Nephron (organoid): ENCODE results near the gene PGM3.

Experiments used
- H3K27ac Mint-ChIP-seq, 3 experiments: 2 replicates each; pipeline ENCODE4 v1.8.0; 2020; ENCODE audit warnings: mixed read lengths in 3 of 3, mild to moderate bottlenecking in 2 of 3, moderate library complexity in 1 of 3
- H3K27me3 Mint-ChIP-seq: 2 replicates; pipeline ENCODE4 v1.8.0; 2021; ENCODE audit warnings: low read depth, mild to moderate bottlenecking, moderate library complexity, mixed read lengths
- H3K36me3 Mint-ChIP-seq: 2 replicates; pipeline ENCODE4 v1.8.0; 2020; ENCODE audit warnings: low read depth, mixed read lengths
- H3K4me1 Mint-ChIP-seq: 2 replicates; pipeline ENCODE4 v1.8.0; 2020; ENCODE audit warnings: mixed read lengths
- H3K4me3 Mint-ChIP-seq, 3 experiments: 2 replicates each; pipeline ENCODE4 v1.8.0; 2020; ENCODE audit warnings: mild to moderate bottlenecking in 3 of 3, mixed read lengths in 3 of 3, moderate library complexity in 2 of 3
- H3K9me3 Mint-ChIP-seq: 2 replicates; pipeline ENCODE4 v1.8.0; 2020; ENCODE audit warnings: mixed read lengths
- TF ChIP-seq, protein P1 (sequence below), 3 experiments: fragments of 200-600 bp; sonication (generic); IDR thresholded peaks; one replicate each; pipeline ENCODE4 v1.5.0; 2021; ENCODE audit warnings: antibody characterized with exemption in 3 of 3; ENCODE audit not compliant: unreplicated experiment in 3 of 3

PGM3 gene

DNA sequence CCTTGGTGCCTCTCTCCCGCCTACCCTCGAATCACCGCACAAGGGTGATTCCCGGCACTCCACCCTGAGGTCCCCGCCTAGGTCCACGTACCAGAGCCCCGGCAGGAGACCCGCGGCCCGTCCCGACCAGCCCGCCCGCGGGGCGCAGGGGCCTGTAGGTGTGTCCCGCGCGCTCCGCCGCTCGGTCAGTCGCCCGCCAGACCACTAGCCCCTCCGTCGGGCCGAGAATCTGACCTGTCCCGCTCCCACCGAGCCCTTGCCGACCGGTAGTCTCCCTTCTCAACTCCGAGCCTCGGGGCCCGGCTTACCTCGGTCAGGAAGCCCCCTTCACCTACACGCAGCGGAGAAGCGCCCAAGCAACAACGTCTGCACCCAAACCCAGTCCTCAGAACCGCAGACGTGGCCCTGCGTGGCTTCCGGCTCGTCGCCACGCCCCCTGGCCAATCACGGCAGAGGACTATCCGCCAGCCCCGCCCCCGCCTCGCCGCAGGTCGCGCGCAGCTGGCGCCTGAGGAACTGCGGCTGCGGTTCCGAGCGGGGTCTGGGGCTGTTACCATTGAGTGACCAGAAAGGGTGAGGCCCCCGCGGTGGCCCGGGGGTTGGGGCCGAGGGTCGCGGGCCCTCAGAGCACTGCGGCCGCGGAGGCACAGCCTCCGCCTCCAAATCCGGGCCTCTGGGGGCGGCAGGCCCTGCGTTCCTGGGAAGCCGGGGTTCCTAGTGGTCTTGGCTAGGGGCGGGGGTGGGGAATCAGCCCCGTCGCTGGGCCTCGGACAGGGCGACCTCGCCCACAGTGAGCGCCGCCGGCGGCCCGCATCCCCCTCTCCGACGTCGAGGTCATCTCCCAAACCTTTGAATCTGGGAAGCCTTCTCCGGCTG, at the start of gene PGM3, which contains the start of gene RWDD2A:
PGM3 (minus strand) TSS at position 395 of the 876 bp plus-strand sequence. CDS start 2,253 bp downstream, outside the sequence.
RWDD2A (plus strand) TSS at position 487 of the 876 bp plus-strand sequence. CDS start 1,095 bp downstream, outside the sequence.
- no peaks in the 10 kb centered on the region for H3K9me3 Mint-ChIP-seq
- H3K4me1 Mint-ChIP-seq, result peaks cover 31% of the 10 kb centered on the region
- H3K27me3 Mint-ChIP-seq, result no peaks in the 10 kb centered on the region
- peak within 1 kb of the TSS; percentile 90 to 95 (median 95) for H3K27ac Mint-ChIP-seq
- H3K4me3 Mint-ChIP-seq, result peak within 1 kb of the TSS; percentile 94 to 100 (median 98)
- TF ChIP-seq, protein P1, sequence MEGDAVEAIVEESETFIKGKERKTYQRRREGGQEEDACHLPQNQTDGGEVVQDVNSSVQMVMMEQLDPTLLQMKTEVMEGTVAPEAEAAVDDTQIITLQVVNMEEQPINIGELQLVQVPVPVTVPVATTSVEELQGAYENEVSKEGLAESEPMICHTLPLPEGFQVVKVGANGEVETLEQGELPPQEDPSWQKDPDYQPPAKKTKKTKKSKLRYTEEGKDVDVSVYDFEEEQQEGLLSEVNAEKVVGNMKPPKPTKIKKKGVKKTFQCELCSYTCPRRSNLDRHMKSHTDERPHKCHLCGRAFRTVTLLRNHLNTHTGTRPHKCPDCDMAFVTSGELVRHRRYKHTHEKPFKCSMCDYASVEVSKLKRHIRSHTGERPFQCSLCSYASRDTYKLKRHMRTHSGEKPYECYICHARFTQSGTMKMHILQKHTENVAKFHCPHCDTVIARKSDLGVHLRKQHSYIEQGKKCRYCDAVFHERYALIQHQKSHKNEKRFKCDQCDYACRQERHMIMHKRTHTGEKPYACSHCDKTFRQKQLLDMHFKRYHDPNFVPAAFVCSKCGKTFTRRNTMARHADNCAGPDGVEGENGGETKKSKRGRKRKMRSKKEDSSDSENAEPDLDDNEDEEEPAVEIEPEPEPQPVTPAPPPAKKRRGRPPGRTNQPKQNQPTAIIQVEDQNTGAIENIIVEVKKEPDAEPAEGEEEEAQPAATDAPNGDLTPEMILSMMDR (IDR thresholded peaks at IDR 0.05; ENCODE audit: unreplicated experiment in 3 of 3), result no peak
- H3K36me3 Mint-ChIP-seq, result peaks cover 26% of the 10 kb centered on the region

DNA sequence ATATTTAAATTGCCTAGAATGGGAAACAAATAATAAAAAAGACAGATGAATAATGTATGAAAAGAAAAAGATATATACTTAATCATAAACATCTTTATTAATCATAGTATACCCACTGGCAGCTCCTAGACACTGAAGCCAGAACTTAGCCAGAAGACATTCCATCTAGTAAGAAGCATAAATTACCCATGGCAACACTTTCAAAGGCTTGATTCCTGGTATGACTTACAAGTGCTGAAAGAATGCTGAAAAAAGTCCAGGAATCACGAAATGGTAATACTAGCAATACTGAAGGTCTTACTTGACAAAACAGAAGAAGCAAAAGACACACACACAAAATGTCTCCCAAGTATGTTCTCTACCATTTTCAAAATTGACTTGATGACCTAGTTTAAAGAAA, 38.1 kb upstream of the PGM3 start:
- Mint-ChIP-seq H3K27me3 (no peaks in the 10 kb centered on the region), H3K27ac (no peak overlapping the region), H3K4me3 (no peak overlapping the region)

DNA sequence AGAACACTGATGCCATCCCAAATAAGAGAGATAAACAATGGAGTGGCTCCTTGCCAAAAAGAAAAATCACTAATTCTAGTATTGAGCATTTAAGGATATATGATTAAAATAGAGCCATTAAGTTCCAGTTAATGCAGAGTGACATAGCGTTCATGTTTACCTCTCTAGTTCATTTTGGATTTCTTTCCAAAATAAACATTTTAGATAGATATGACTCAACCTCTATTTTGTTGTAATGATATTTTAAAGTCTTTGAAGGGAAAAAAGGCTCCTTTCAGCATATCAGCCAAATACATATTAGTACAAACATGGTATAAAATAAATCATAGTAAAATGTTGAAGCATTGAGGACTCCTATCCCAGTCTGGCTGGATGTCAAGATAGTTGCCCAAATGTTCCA, 33.5 kb upstream of the PGM3 start:
- TF ChIP-seq, protein P1 (IDR thresholded peaks at IDR 0.05; ENCODE audit: unreplicated experiment in 3 of 3), result no peak
- Mint-ChIP-seq H3K27ac (peak overlapping the region in 1 of 3 experiments; percentile 5), H3K9me3 (no peaks in the 10 kb centered on the region), H3K4me1 (no peaks in the 10 kb centered on the region), H3K36me3 (no peaks in the 10 kb centered on the region), H3K27me3 (no peaks in the 10 kb centered on the region), H3K4me3 (no peak overlapping the region)

More for the DNA sequence above, 38.1 kb upstream of the PGM3 start:
- TF ChIP-seq, protein P1 (IDR thresholded peaks at IDR 0.05; ENCODE audit: unreplicated experiment in 3 of 3), result no peak
- Mint-ChIP-seq H3K36me3 (no peaks in the 10 kb centered on the region), H3K4me1 (no peaks in the 10 kb centered on the region), H3K9me3 (no peaks in the 10 kb centered on the region)

GRCh38 chr6:83221889-83222479, 28.9 kb upstream of the PGM3 start:
- Mint-ChIP-seq H3K4me1 (peaks cover 9% of the 10 kb centered on the region), H3K36me3 (no peaks in the 10 kb centered on the region), H3K4me3 (no peak overlapping the region), H3K27ac (no peak overlapping the region), H3K27me3 (peaks cover 3% of the 10 kb centered on the region), H3K9me3 (no peaks in the 10 kb centered on the region)
- TF ChIP-seq, protein P1 (IDR thresholded peaks at IDR 0.05; ENCODE audit: unreplicated experiment in 3 of 3), result peak; percentile 58 to 68 (median 65)

DNA sequence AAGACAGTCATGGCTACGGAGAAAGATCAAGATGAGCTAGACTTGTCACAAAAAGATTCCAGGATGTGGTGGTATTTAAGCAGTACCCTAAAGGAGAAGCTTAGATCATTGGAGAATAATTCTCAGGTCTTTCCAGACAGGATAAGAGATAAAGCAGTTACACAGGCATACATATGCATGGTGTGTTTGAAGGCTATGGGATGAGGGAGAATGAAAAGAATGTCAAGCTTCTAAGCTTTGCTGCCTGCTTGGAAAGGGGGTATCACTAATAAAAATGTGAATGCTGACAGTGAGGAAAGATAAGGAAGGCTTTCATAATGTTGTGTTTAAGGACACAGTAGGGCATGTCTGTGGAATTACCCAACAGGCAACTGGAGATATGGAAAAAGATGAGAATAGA, 28.2 kb upstream of the PGM3 start:
- H3K27me3 Mint-ChIP-seq, result peaks cover 3% of the 10 kb centered on the region
- TF ChIP-seq, protein P1 (IDR thresholded peaks at IDR 0.05; ENCODE audit: unreplicated experiment in 3 of 3), result no peak
- no peaks in the 10 kb centered on the region for H3K36me3 Mint-ChIP-seq
- H3K4me3 Mint-ChIP-seq, result no peak overlapping the region
- no peak overlapping the region for H3K27ac Mint-ChIP-seq
- H3K9me3 Mint-ChIP-seq, result no peaks in the 10 kb centered on the region
- H3K4me1 Mint-ChIP-seq, result peaks cover 9% of the 10 kb centered on the region
